OCI-LY1 (cell line): ENCODE data around the gene AMH.

Experiments
- H2AFZ ChIP-seq: fragments of 200-600 bp; sonication (generic), shearing (Covaris generic); 2 replicates; pipeline ENCODE4 v1.6.0; 2014; ENCODE audit warnings: antibody characterized with exemption, mild to moderate bottlenecking, low read length
- H3F3A ChIP-seq: fragments of 200-600 bp; sonication (generic), shearing (Covaris generic); 2 replicates; pipeline ENCODE4 v1.6.0; 2014; ENCODE audit warnings: mild to moderate bottlenecking, antibody characterized with exemption, low read length, moderate library complexity; ENCODE audit not compliant: insufficient read depth
- H3K27ac ChIP-seq: fragments of 200-600 bp; sonication (generic); 2 replicates; pipeline ENCODE4 v1.5.1; 2014; ENCODE audit warnings: low read length, mixed run types, mild to moderate bottlenecking, low read depth; ENCODE audit not compliant: poor library complexity, severe bottlenecking
- H3K27me3 ChIP-seq: fragments of 200-600 bp; sonication (generic); 2 replicates; pipeline ENCODE4 v1.6.0; 2014; ENCODE audit warnings: antibody characterized with exemption, mild to moderate bottlenecking, low read length, moderate library complexity; ENCODE audit not compliant: insufficient read depth
- H3K36me3 ChIP-seq: fragments of 200-600 bp; sonication (generic); 2 replicates; pipeline ENCODE4 v1.6.1; 2014; ENCODE audit warnings: mild to moderate bottlenecking, antibody characterized with exemption, low read length, moderate library complexity, mixed read lengths; ENCODE audit not compliant: insufficient read depth
- H3K4me1 ChIP-seq: fragments of 200-600 bp; sonication (generic); 2 replicates; pipeline ENCODE4 v1.5.1; 2014; ENCODE audit warnings: mild to moderate bottlenecking, low read length, moderate library complexity; ENCODE audit not compliant: insufficient read depth, severe bottlenecking
- H3K4me2 ChIP-seq: fragments of 200-600 bp; sonication (generic), shearing (Covaris generic); 2 replicates; pipeline ENCODE4 v1.6.1; 2014; ENCODE audit warnings: low read length
- H3K4me3 ChIP-seq: fragments of 200-600 bp; sonication (generic); 2 replicates; pipeline ENCODE4 v1.5.1; 2014; ENCODE audit warnings: low read length, low read depth, mild to moderate bottlenecking, mixed read lengths; ENCODE audit not compliant: poor library complexity, severe bottlenecking
- H3K79me2 ChIP-seq: fragments of 200-600 bp; shearing (Covaris generic); 2 replicates; pipeline ENCODE4 v1.6.1; 2016; ENCODE audit warnings: mixed run types, low read length, mixed read lengths; ENCODE audit not compliant: insufficient read depth
- H3K9ac ChIP-seq: fragments of 200-600 bp; sonication (generic), shearing (Covaris generic); 2 replicates; pipeline ENCODE4 v1.6.1; 2014; ENCODE audit warnings: mild to moderate bottlenecking, low read length, mixed read lengths
- H3K9me2 ChIP-seq: fragments of 200-600 bp; sonication (generic), shearing (Covaris generic); 2 replicates; pipeline ENCODE4 v1.6.1; 2014; ENCODE audit warnings: low read depth, mild to moderate bottlenecking, low read length, mixed read lengths
- H3K9me3 ChIP-seq: fragments of 200-600 bp; shearing (Covaris generic); 2 replicates; pipeline ENCODE4 v1.6.1; 2014; ENCODE audit warnings: low read length, mixed read lengths
- H4K20me1 ChIP-seq: fragments of 200-600 bp; sonication (generic), shearing (Covaris generic); 2 replicates; pipeline ENCODE4 v1.6.0; 2016; ENCODE audit warnings: mild to moderate bottlenecking, low read length; ENCODE audit not compliant: insufficient read depth
- EZH2 ChIP-seq: fragments of 200-600 bp; sonication (generic), shearing (Covaris generic); IDR thresholded peaks from 2 replicates; pipeline ENCODE4 v1.8.0; 2017; ENCODE audit warnings: borderline replicate concordance, mixed run types, mild to moderate bottlenecking, antibody characterized with exemption, low read length, moderate library complexity, mixed read lengths
- TF ChIP-seq, protein P1 (sequence below): fragments of 200-600 bp; sonication (generic), shearing (Covaris generic); IDR thresholded peaks from 2 replicates; pipeline ENCODE4 v1.5.1; 2017; ENCODE audit warnings: mild to moderate bottlenecking, antibody characterized with exemption, low read length, moderate library complexity, mixed read lengths

Gene AMH

DNA sequence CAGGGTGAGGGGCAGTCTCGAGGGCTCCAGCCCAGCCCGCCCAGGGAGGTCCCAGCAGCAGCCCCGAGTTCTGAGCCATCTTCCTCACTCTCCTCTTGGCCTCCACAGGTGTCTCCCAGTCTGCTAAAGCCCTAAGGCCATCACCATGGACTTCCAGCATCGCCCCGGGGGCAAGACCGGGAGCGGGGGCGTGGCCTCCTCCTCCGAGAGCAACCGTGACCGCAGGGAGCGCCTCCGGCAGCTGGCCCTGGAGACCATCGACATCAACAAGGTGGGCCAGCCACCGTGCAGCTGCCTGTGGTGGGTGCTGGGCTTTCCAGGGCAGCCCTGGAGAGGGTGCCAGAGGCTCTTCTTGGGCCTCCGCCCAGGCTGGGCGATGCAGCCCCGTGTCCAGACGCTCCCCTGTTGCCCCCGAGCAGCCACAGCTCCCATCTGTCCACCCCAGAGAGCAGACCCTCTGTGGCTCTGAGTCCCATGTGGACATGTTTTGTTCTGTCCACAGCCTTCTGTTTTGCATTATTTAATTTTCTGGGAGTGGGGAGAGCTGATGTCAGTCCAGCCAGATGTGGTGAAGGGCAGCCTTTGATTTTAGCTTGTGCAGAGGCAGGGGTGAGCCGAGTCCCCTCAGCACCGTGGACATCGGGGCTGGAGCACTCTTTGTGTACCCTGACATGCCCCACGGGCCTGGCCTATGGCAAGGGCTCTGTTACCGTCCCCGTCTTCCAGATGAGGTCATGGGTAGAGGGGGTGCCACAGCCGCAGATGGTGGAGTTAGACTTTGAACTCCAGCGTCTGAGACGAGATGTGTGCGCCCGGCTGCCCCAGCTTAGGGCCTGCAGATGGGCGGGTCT lies 5.6 kb upstream of the AMH start:
- Histone ChIP-seq H3K9ac (no peak overlapping the region), H3K4me2 (no peak overlapping the region), H3K4me3 (no peak overlapping the region), H3K36me3 (peaks cover 61% of the 10 kb centered on the region), H3K4me1 (peaks cover 30% of the 10 kb centered on the region), H3F3A (no peaks in the 10 kb centered on the region), H3K27me3 (no peaks in the 10 kb centered on the region), H3K27ac (no peak overlapping the region), H2AFZ (no peak overlapping the region), H3K9me3 (no peaks in the 10 kb centered on the region), H4K20me1 (no peaks in the 10 kb centered on the region), H3K79me2 (peaks cover 38% of the 10 kb centered on the region), H3K9me2 (no peaks in the 10 kb centered on the region)
- TF ChIP-seq, protein P1, sequence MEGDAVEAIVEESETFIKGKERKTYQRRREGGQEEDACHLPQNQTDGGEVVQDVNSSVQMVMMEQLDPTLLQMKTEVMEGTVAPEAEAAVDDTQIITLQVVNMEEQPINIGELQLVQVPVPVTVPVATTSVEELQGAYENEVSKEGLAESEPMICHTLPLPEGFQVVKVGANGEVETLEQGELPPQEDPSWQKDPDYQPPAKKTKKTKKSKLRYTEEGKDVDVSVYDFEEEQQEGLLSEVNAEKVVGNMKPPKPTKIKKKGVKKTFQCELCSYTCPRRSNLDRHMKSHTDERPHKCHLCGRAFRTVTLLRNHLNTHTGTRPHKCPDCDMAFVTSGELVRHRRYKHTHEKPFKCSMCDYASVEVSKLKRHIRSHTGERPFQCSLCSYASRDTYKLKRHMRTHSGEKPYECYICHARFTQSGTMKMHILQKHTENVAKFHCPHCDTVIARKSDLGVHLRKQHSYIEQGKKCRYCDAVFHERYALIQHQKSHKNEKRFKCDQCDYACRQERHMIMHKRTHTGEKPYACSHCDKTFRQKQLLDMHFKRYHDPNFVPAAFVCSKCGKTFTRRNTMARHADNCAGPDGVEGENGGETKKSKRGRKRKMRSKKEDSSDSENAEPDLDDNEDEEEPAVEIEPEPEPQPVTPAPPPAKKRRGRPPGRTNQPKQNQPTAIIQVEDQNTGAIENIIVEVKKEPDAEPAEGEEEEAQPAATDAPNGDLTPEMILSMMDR, result no peak
- TF ChIP-seq EZH2, result no peak

DNA sequence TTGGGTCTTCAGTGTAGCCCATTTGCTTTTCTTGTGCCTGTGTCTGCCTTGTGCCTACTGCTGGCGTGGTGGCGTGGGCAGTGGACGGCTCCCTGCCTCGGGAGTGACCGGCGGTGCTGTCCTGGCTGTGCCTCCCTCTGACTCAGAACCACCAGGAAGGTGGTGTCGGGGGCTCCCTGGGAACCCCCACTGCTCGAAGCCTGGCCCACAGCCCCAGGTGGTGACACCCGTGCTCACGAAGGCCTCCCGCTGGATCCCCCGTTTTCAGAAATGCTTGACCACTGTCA lies 5.1 kb upstream of the AMH start:
- Histone ChIP-seq H3K27ac (no peak overlapping the region), H3K9ac (no peak overlapping the region), H3K4me2 (no peak overlapping the region), H3K9me2 (no peaks in the 10 kb centered on the region), H4K20me1 (no peaks in the 10 kb centered on the region), H2AFZ (no peak overlapping the region), H3F3A (no peaks in the 10 kb centered on the region), H3K36me3 (peaks cover 61% of the 10 kb centered on the region), H3K79me2 (peaks cover 33% of the 10 kb centered on the region), H3K4me1 (peaks cover 25% of the 10 kb centered on the region), H3K4me3 (no peak overlapping the region), H3K27me3 (no peaks in the 10 kb centered on the region), H3K9me3 (no peaks in the 10 kb centered on the region)
- TF ChIP-seq, protein P1, result no peak
- no peak for TF ChIP-seq EZH2

DNA sequence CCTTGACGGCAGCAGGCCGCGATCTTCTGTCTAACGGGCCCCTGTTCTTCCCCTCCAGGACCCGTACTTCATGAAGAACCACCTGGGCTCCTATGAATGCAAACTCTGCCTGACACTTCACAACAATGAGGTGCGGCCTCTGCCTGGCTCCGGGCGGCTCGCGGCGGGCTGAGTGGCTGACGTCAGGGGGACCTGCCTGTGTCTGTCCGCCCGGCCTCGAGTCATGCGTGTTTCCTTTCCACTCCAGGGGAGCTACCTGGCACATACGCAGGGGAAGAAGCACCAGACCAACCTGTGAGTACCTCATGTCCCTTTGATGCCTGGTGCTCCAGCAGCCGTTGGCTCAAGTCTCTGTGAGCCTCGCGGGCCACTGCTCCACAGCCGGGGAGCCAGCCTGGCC lies 4.6 kb upstream of the AMH start:
- H4K20me1 ChIP-seq, result no peaks in the 10 kb centered on the region
- H3K4me2 ChIP-seq, result no peak overlapping the region
- no peak overlapping the region for H3K9ac ChIP-seq
- H2AFZ ChIP-seq, result no peak overlapping the region
- no peaks in the 10 kb centered on the region for H3K9me3 ChIP-seq
- no peak for TF ChIP-seq EZH2
- TF ChIP-seq, protein P1, result no peak
- H3K4me3 ChIP-seq, result no peak overlapping the region
- H3F3A ChIP-seq, result no peaks in the 10 kb centered on the region
- peaks cover 61% of the 10 kb centered on the region for H3K36me3 ChIP-seq
- peaks cover 22% of the 10 kb centered on the region for H3K4me1 ChIP-seq
- no peak overlapping the region for H3K27ac ChIP-seq
- H3K27me3 ChIP-seq, result no peaks in the 10 kb centered on the region
- no peaks in the 10 kb centered on the region for H3K9me2 ChIP-seq
- H3K79me2 ChIP-seq, result peaks cover 28% of the 10 kb centered on the region
